HuH-7.5 (cell line): ENCODE data around the gene SREK1.
"Not testable (repeated sequence)": the region's sequence is repeated elsewhere in the genome, so short reads cannot be mapped to it uniquely, and the experiment has no call there.

Source experiments
- DNase-seq: peaks from one replicate; pipeline ENCODE4 v3.0.0; 2011; ENCODE audit warnings: low spot score

The SREK1 gene

GRCh38 chr5:66144074-66144833, at the start of gene SREK1:
TSS of gene SREK1 (plus strand) at chr5:66144300. CDS start at chr5:66144377, 77 bp downstream.
- peak; percentile 87 for DNase-seq

- no peak for DNase-seq
Observed at GRCh38 chr5:66100851-66101250, 43.2 kb upstream of the SREK1 start.

- no peak for DNase-seq
Observed at GRCh38 chr5:66113160-66113559, 30.9 kb upstream of the SREK1 start.

GRCh38 chr5:66118304-66118703, 25.8 kb upstream of the SREK1 start:
- DNase-seq = no peak

GRCh38 chr5:66122379-66123034, 21.6 kb upstream of the SREK1 start:
- no peak for DNase-seq

- DNase-seq = no peak
Observed at GRCh38 chr5:66129144-66129543, 15.0 kb upstream of the SREK1 start.

- no peak for DNase-seq
Observed at GRCh38 chr5:66130493-66130892, 13.6 kb upstream of the SREK1 start.

GRCh38 chr5:66134407-66134861, 9.7 kb upstream of the SREK1 start:
- no peak for DNase-seq

GRCh38 chr5:66136053-66136452, 8.0 kb upstream of the SREK1 start:
- no peak for DNase-seq

- not testable (repeated sequence) for DNase-seq
Observed at GRCh38 chr5:66136944-66137343, 7.2 kb upstream of the SREK1 start.

GRCh38 chr5:66138637-66139317, 5.3 kb upstream of the SREK1 start:
- DNase-seq = no peak

GRCh38 chr5:66139318-66139712, 4.8 kb upstream of the SREK1 start:
- no peak for DNase-seq

- no peak for DNase-seq
Observed at GRCh38 chr5:66142417-66142816, 1.7 kb upstream of the SREK1 start.

- DNase-seq = no peak
Observed at GRCh38 chr5:66143473-66144073, 527 bp upstream of the SREK1 start.

GRCh38 chr5:66144834-66145390, 812 bp downstream of the SREK1 start:
- DNase-seq = peak; percentile 27

GRCh38 chr5:66145737-66146136, 1.6 kb downstream of the SREK1 start:
- no peak for DNase-seq

GRCh38 chr5:66149950-66150349, 5.8 kb downstream of the SREK1 start:
- no peak for DNase-seq

- no peak for DNase-seq
Observed at GRCh38 chr5:66151030-66151429, 6.9 kb downstream of the SREK1 start.

- no peak for DNase-seq
Observed at GRCh38 chr5:66151491-66151890, 7.4 kb downstream of the SREK1 start.

- no peak for DNase-seq
Observed at GRCh38 chr5:66157046-66157445, 12.9 kb downstream of the SREK1 start.

- no peak for DNase-seq
Observed at GRCh38 chr5:66161356-66161755, 17.3 kb downstream of the SREK1 start.
